Measurements from ENCODE around the gene KRT83.
"Not testable (repeated sequence)": the region's sequence is repeated elsewhere in the genome, so short reads cannot be mapped to it uniquely, and the experiment has no call there.

Gene KRT83

GRCh38 chr12:52290483-52291134, 30.6 kb downstream of the KRT83 start:
- H3K14ac ChIP-seq (ENCODE audit: low read length); H3K36me3 ChIP-seq (replicated peaks in 1 of 2; ENCODE audit: control insufficient read depth in 2 of 2, insufficient read depth in 2 of 2, low read length in 2 of 2); H2BK5ac ChIP-seq (ENCODE audit: low read length); H3K9me3 ChIP-seq (replicated peaks in 1 of 2; ENCODE audit: control insufficient read depth in 2 of 2, insufficient read depth in 1 of 2, low read depth in 1 of 2, low read length in 2 of 2); H2BK120ac ChIP-seq (ENCODE audit: low read depth, low read length); H3K79me1 ChIP-seq (ENCODE audit: low read depth, low read length); H3K27ac ChIP-seq (replicated peaks; ENCODE audit: low read length); H3K4me2 ChIP-seq (ENCODE audit: insufficient read depth, low read length, poor library complexity, severe bottlenecking); H2BK15ac ChIP-seq (ENCODE audit: low read length); DNase-seq (ENCODE audit: low spot score); H3K27me3 ChIP-seq (ENCODE audit: control insufficient read depth in 3 of 3, insufficient read depth in 3 of 3, low read depth in 1 of 3, low read length in 3 of 3); H4K91ac ChIP-seq (ENCODE audit: low read depth, low read length, poor library complexity); H3K4me3 ChIP-seq (ENCODE audit: low read length in 2 of 2); H3K4ac ChIP-seq (ENCODE audit: low read length); H3K18ac ChIP-seq (ENCODE audit: low read length); H4K8ac ChIP-seq (ENCODE audit: low read depth, low read length); H2BK12ac ChIP-seq (ENCODE audit: low read length); H2AFZ ChIP-seq (ENCODE audit: low read length); H3K4me1 ChIP-seq (ENCODE audit: control insufficient read depth in 2 of 2, insufficient read depth in 1 of 2, low read depth in 1 of 2, low read length in 2 of 2); H3K9ac ChIP-seq (ENCODE audit: low read depth, low read length, poor library complexity); H3K23ac ChIP-seq (ENCODE audit: low read depth, low read length, poor library complexity); H2AK5ac ChIP-seq (ENCODE audit: low read depth, low read length): not testable (repeated sequence)
- no CpG with 5 or more reads among the region's 5 CpGs for WGBS, 2 donors (ENCODE audit: extremely low coverage in 2 of 2, insufficient read length in 2 of 2, insufficient replicate concordance in 1 of 2)

- not testable (repeated sequence) for H3K79me1 ChIP-seq (ENCODE audit: low read depth, low read length); H3K4ac ChIP-seq (ENCODE audit: low read length); H3K4me1 ChIP-seq (ENCODE audit: control insufficient read depth in 2 of 2, insufficient read depth in 1 of 2, low read depth in 1 of 2, low read length in 2 of 2); H2BK15ac ChIP-seq (ENCODE audit: low read length); H4K8ac ChIP-seq (ENCODE audit: low read depth, low read length); H3K27ac ChIP-seq (replicated peaks; ENCODE audit: low read length); DNase-seq (ENCODE audit: low spot score); H2AFZ ChIP-seq (ENCODE audit: low read length); H3K23ac ChIP-seq (ENCODE audit: low read depth, low read length, poor library complexity); H3K27me3 ChIP-seq (ENCODE audit: control insufficient read depth in 3 of 3, insufficient read depth in 3 of 3, low read depth in 1 of 3, low read length in 3 of 3); H3K36me3 ChIP-seq (replicated peaks in 1 of 2; ENCODE audit: control insufficient read depth in 2 of 2, insufficient read depth in 2 of 2, low read length in 2 of 2); H2BK120ac ChIP-seq (ENCODE audit: low read depth, low read length); H2BK12ac ChIP-seq (ENCODE audit: low read length); H3K9ac ChIP-seq (ENCODE audit: low read depth, low read length, poor library complexity); H3K4me2 ChIP-seq (ENCODE audit: insufficient read depth, low read length, poor library complexity, severe bottlenecking); H3K9me3 ChIP-seq (replicated peaks in 1 of 2; ENCODE audit: control insufficient read depth in 2 of 2, insufficient read depth in 1 of 2, low read depth in 1 of 2, low read length in 2 of 2); H2AK5ac ChIP-seq (ENCODE audit: low read depth, low read length); H3K18ac ChIP-seq (ENCODE audit: low read length); H2BK5ac ChIP-seq (ENCODE audit: low read length); H3K14ac ChIP-seq (ENCODE audit: low read length)
- WGBS, 2 donors (ENCODE audit: extremely low coverage in 2 of 2, insufficient read length in 2 of 2, insufficient replicate concordance in 1 of 2): no CpG with 5 or more reads among the region's 17 CpGs
- Histone ChIP-seq H3K4me3 (ENCODE audit: low read length in 2 of 2) (peak overlapping the region in 1 of 2 donors; percentile 50), H4K91ac (ENCODE audit: low read depth, low read length, poor library complexity) (peak overlapping the region; percentile 43)
Observed at GRCh38 chr12:52287816-52288805, 33.1 kb downstream of the KRT83 start.

GRCh38 chr12:52286857-52287785, 34.1 kb downstream of the KRT83 start:
- not testable (repeated sequence) for H3K14ac ChIP-seq (ENCODE audit: low read length); H3K4me2 ChIP-seq (ENCODE audit: insufficient read depth, low read length, poor library complexity, severe bottlenecking); H3K79me1 ChIP-seq (ENCODE audit: low read depth, low read length); DNase-seq (ENCODE audit: low spot score); H3K4me1 ChIP-seq (ENCODE audit: control insufficient read depth in 2 of 2, insufficient read depth in 1 of 2, low read depth in 1 of 2, low read length in 2 of 2); H3K4ac ChIP-seq (ENCODE audit: low read length); H2BK12ac ChIP-seq (ENCODE audit: low read length); H2BK15ac ChIP-seq (ENCODE audit: low read length); H3K27me3 ChIP-seq (ENCODE audit: control insufficient read depth in 3 of 3, insufficient read depth in 3 of 3, low read depth in 1 of 3, low read length in 3 of 3); H2BK120ac ChIP-seq (ENCODE audit: low read depth, low read length); H3K9ac ChIP-seq (ENCODE audit: low read depth, low read length, poor library complexity); H3K27ac ChIP-seq (replicated peaks; ENCODE audit: low read length); H2AFZ ChIP-seq (ENCODE audit: low read length); H3K9me3 ChIP-seq (replicated peaks in 1 of 2; ENCODE audit: control insufficient read depth in 2 of 2, insufficient read depth in 1 of 2, low read depth in 1 of 2, low read length in 2 of 2); H4K8ac ChIP-seq (ENCODE audit: low read depth, low read length); H3K23ac ChIP-seq (ENCODE audit: low read depth, low read length, poor library complexity); H3K4me3 ChIP-seq (ENCODE audit: low read length in 2 of 2); H3K18ac ChIP-seq (ENCODE audit: low read length); H2AK5ac ChIP-seq (ENCODE audit: low read depth, low read length); H4K91ac ChIP-seq (ENCODE audit: low read depth, low read length, poor library complexity); H3K36me3 ChIP-seq (replicated peaks in 1 of 2; ENCODE audit: control insufficient read depth in 2 of 2, insufficient read depth in 2 of 2, low read length in 2 of 2); H2BK5ac ChIP-seq (ENCODE audit: low read length)
- no CpG with 5 or more reads among the region's 21 CpGs for WGBS, 2 donors (ENCODE audit: extremely low coverage in 2 of 2, insufficient read length in 2 of 2, insufficient replicate concordance in 1 of 2)
